ENCODE data around the gene ERC2.

Gene ERC2

GRCh38 chr3:56342475-56342874 is 125.8 kb downstream of the ERC2 start:
- DNase-seq (ENCODE audit: low read depth) = no peak
- TF ChIP-seq, protein P1, sequence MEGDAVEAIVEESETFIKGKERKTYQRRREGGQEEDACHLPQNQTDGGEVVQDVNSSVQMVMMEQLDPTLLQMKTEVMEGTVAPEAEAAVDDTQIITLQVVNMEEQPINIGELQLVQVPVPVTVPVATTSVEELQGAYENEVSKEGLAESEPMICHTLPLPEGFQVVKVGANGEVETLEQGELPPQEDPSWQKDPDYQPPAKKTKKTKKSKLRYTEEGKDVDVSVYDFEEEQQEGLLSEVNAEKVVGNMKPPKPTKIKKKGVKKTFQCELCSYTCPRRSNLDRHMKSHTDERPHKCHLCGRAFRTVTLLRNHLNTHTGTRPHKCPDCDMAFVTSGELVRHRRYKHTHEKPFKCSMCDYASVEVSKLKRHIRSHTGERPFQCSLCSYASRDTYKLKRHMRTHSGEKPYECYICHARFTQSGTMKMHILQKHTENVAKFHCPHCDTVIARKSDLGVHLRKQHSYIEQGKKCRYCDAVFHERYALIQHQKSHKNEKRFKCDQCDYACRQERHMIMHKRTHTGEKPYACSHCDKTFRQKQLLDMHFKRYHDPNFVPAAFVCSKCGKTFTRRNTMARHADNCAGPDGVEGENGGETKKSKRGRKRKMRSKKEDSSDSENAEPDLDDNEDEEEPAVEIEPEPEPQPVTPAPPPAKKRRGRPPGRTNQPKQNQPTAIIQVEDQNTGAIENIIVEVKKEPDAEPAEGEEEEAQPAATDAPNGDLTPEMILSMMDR (conservative IDR thresholded peaks at IDR 0.05; ENCODE audit: low read length) = no peak
- no peak overlapping the region for H3K4me3 ChIP-seq (ENCODE audit: low read length)

DNA sequence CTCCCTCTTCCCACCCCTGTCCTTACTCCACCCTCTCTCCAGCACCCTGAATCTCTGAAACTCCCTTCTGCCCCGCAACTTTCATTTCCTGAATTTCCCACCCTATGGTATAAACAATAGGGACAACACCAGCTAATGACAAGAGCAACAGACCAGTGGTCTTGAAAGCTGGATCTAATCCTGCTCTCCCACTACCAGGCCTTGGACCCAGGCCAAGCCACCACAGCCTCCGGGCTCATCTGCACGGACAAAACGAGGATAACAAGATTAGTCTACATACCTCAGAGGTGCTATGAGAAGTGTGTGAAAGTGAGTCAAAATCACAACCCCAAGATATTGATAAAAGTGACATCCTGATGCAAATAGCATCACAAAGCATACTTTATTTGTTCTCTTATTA is 128.6 kb downstream of the ERC2 start:
- DNase-seq (ENCODE audit: low read depth) = no peak
- TF ChIP-seq, protein P1 (conservative IDR thresholded peaks at IDR 0.05; ENCODE audit: low read length) = no peak
- no peak overlapping the region for H3K4me3 ChIP-seq (ENCODE audit: low read length)

- no peak for DNase-seq (ENCODE audit: low read depth)
- no peak overlapping the region for H3K4me3 ChIP-seq (ENCODE audit: low read length)
- TF ChIP-seq, protein P1 (conservative IDR thresholded peaks at IDR 0.05; ENCODE audit: low read length) = no peak
These were observed 129.0 kb downstream of the ERC2 start for GRCh38 chr3:56339244-56339643.

DNA sequence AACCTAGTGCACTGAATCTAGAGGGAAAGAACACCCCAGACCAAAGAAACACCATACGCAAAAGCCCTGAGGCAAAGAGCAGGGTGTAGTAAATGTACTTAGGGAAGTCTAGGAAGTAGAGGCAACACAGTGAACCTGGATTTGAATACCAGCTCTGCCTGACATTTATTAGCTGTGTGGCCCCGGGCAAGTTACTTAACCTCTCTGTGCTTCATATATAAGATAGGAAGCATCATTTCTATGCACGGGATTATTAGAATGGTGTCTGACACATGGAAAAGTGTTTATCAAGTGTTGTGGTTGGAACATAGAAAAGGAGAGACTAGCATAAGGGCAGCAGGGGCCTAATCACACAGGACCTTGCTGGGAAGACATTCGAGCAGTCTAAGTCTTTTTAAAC is 132.2 kb downstream of the ERC2 start:
- TF ChIP-seq, protein P1 (conservative IDR thresholded peaks at IDR 0.05; ENCODE audit: low read length) = no peak
- DNase-seq (ENCODE audit: low read depth) = no peak
- H3K4me3 ChIP-seq (ENCODE audit: low read length) = no peak overlapping the region

DNA sequence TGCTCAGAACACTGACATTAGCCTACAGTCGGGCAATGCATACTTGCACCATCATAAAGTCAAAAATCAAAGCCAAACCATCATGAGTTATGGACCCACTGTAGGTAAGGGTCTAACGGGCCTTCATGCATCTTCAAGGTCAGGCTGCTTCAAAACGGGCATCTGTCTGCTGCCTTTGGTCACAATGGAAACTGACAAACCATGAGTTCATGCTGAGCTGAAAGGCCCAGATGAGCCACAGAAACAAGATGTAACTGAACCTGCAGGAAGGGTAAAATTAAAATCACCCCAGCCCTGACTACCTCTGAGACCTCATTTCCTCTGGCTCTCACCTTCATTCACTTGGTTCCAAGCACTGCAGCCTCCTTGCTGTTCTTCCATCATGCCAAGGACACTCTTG is 143.8 kb downstream of the ERC2 start:
- no peak for DNase-seq (ENCODE audit: low read depth)
- TF ChIP-seq, protein P1 (conservative IDR thresholded peaks at IDR 0.05; ENCODE audit: low read length) = no peak
- H3K4me3 ChIP-seq (ENCODE audit: low read length) = no peak overlapping the region

DNA sequence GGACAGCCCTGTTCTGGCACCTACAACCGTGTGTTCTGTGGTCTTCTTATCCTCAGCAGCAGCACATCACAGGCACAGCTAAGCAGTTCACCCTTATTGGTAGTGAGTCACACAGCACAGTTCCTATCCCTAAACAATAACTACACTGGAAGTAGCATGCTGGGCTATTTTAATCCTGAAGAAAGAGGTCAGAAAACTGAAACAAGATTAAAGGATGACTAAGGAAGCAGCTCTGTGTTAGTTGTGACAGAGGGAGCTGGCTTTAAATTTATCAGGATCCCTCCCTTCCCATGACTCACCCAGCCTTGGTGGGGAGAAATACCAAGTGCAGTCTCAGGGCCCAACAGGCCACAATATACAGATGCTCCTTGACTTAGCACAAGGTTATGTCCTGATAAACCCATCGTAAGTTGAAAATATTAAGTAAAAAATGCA is 144.3 kb downstream of the ERC2 start:
- peak; percentile 69 for DNase-seq (ENCODE audit: low read depth)
- TF ChIP-seq, protein P1 (conservative IDR thresholded peaks at IDR 0.05; ENCODE audit: low read length) = no peak

DNA sequence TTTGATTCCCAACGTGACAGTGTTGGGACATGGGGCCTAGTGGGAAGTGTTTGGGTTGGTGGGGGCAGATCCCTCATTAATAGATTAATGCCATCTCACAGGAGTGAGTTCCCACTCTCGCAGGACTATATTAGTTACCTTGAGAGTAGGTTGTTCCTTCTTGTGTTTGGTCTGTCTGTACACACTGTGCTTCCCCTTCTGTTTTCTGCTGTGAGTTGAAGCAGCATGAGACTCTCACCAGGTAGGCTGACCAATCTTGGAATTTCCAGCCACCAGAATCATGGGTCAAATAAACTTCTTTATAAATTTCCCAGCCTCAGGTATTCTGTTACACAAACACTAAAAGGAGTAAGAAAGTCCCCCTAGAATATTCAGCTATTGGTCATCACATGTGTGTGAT is 145.4 kb downstream of the ERC2 start:
- DNase-seq (ENCODE audit: low read depth) = no peak
- no peak overlapping the region for H3K4me3 ChIP-seq (ENCODE audit: low read length)
- TF ChIP-seq, protein P1 (conservative IDR thresholded peaks at IDR 0.05; ENCODE audit: low read length) = no peak

More for the DNA sequence above, 144.3 kb downstream of the ERC2 start:
- H3K4me3 ChIP-seq (ENCODE audit: low read length) = no peak overlapping the region
